GM21360 (cell line): Measurements from ENCODE around the gene ZNF799.
A peak's percentile ranks its signal among the peaks of the same experiment; 100 is the strongest.
"Not testable (repeated sequence)": the region's sequence is repeated elsewhere in the genome, so short reads cannot be mapped to it uniquely, and the experiment has no call there.

Source experiments
- ATAC-seq: cut with Tn5 transposase; IDR thresholded peaks from one replicate; pipeline ENCODE4 v1.9.1; 2021; ENCODE audit warnings: mild to moderate bottlenecking, moderate library complexity; ENCODE audit not compliant: unreplicated experiment

Gene ZNF799

GRCh38 chr19:12400633-12401502 is at the start of gene ZNF799:
Gene ZNF799, minus strand, starts transcription at chr19:12401271. Its CDS starts 201 bp downstream, at chr19:12401070.
- peak; percentile 83 for ATAC-seq

GRCh38 chr19:12450844-12451243 is 49.8 kb upstream of the ZNF799 start:
- no peak for ATAC-seq

- no peak for ATAC-seq
These were observed 47.7 kb upstream of the ZNF799 start for GRCh38 chr19:12448808-12449207.

GRCh38 chr19:12440541-12441316 is 39.7 kb upstream of the ZNF799 start, which contains the start of gene ZNF443:
Gene ZNF443, minus strand, starts transcription at chr19:12441021. Its CDS starts 107 bp downstream, at chr19:12440914.
- peak; percentile 96 for ATAC-seq

GRCh38 chr19:12439686-12440540 is 38.8 kb upstream of the ZNF799 start:
- ATAC-seq: peak; percentile 16

GRCh38 chr19:12430726-12431299 is 29.7 kb upstream of the ZNF799 start:
- not testable (repeated sequence) for ATAC-seq

- no peak for ATAC-seq
These were observed 24.8 kb upstream of the ZNF799 start for GRCh38 chr19:12425888-12426274.

- ATAC-seq: no peak
These were observed 24.3 kb upstream of the ZNF799 start for GRCh38 chr19:12425236-12425887.

GRCh38 chr19:12417273-12417672 is 16.2 kb upstream of the ZNF799 start:
- ATAC-seq: not testable (repeated sequence)

- no peak for ATAC-seq
These were observed 10.8 kb upstream of the ZNF799 start for GRCh38 chr19:12411893-12412292.

GRCh38 chr19:12399901-12400632 is 1.0 kb downstream of the ZNF799 start:
- ATAC-seq: peak; percentile 21

- ATAC-seq: not testable (repeated sequence)
These were observed 9.9 kb downstream of the ZNF799 start for GRCh38 chr19:12391148-12391547.

- not testable (repeated sequence) for ATAC-seq
These were observed 14.7 kb downstream of the ZNF799 start for GRCh38 chr19:12386365-12386764.

GRCh38 chr19:12380444-12380737 is 20.7 kb downstream of the ZNF799 start:
- no peak for ATAC-seq

GRCh38 chr19:12379732-12380443 is 21.2 kb downstream of the ZNF799 start:
- no peak for ATAC-seq

GRCh38 chr19:12374026-12374425 is 27.0 kb downstream of the ZNF799 start:
- no peak for ATAC-seq

- no peak for ATAC-seq
These were observed 35.6 kb downstream of the ZNF799 start, which contains the start of gene ZNF442 for GRCh38 chr19:12365236-12366162. Gene ZNF442, minus strand, starts transcription at chr19:12365683. Its CDS starts 2,052 bp downstream, at chr19:12363631.
